GM12891 (cell line): Measurements from ENCODE around the gene RNASE2.

ENCODE experiments used
- DNase-seq: peaks from one replicate; pipeline ENCODE4 v3.0.0; 2011; ENCODE audit warnings: low spot score; ENCODE audit not compliant: insufficient read length
- FAIRE-seq: peaks from 2 replicates; lab custom pipeline; 2011; peaks lifted over from hg19 to GRCh38; lab: Jason Lieb, UNC
- PAX5 ChIP-seq: IDR thresholded peaks from 2 replicates; pipeline ENCODE4 v1.6.1; 2011; ENCODE audit warnings: low read length, moderate library complexity, mild to moderate bottlenecking; ENCODE audit not compliant: insufficient read depth, severe bottlenecking
- POLR2A ChIP-seq: IDR thresholded peaks from 2 replicates; pipeline ENCODE4 v1.6.1; 2011; ENCODE audit warnings: low read depth, low read length, control low read depth
- POLR2AphosphoS5 ChIP-seq: IDR thresholded peaks from 2 replicates; pipeline ENCODE4 v1.6.1; 2011; ENCODE audit warnings: low read depth, low read length, control low read depth
- POU2F2 ChIP-seq: IDR thresholded peaks from 2 replicates; pipeline ENCODE4 v1.6.1; 2011; ENCODE audit warnings: low read depth, mild to moderate bottlenecking, control low read depth, low read length, moderate library complexity
- SPI1 ChIP-seq: IDR thresholded peaks from 2 replicates; pipeline ENCODE4 v1.6.1; 2011; ENCODE audit warnings: low read depth, low read length, control low read depth
- TAF1 ChIP-seq: IDR thresholded peaks from 2 replicates; pipeline ENCODE4 v1.6.1; 2011; ENCODE audit warnings: low read depth, low read length, control low read depth

RNASE2 gene

GRCh38 chr14:20998674-20999366, 43.5 kb downstream of the RNASE2 start, which contains the start of gene SLC39A2:
Gene SLC39A2 (plus strand): TSS chr14:20999293. CDS start chr14:20999447, 154 bp downstream.
- no peak for FAIRE-seq
- no peak for DNase-seq
- no peak for TF ChIP-seq PAX5
- TF ChIP-seq POLR2A, result no peak
- TF ChIP-seq TAF1, result no peak
- no peak for TF ChIP-seq SPI1

GRCh38 chr14:20999591-20999990, 44.3 kb downstream of the RNASE2 start:
- no peak for DNase-seq
- no peak for FAIRE-seq
- no peak for TF ChIP-seq POLR2A
- no peak for TF ChIP-seq POU2F2
- no peak for TF ChIP-seq POLR2AphosphoS5
- no peak for TF ChIP-seq TAF1
- TF ChIP-seq SPI1, result no peak
- TF ChIP-seq PAX5, result no peak

DNA sequence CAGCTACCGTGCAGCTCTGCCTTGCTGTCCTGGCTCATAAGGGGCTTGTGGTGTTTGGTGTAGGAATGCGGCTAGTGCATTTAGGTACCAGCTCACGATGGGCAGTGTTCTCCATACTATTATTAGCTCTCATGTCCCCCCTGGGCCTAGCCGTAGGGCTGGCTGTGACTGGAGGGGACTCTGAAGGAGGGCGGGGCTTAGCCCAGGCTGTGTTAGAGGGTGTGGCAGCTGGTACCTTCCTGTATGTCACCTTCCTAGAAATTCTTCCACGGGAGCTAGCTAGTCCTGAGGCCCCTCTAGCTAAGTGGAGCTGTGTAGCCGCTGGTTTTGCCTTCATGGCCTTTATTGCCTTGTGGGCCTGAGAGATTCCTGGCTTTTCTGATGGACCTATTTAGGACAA, 45.9 kb downstream of the RNASE2 start:
- DNase-seq, result no peak
- TF ChIP-seq POU2F2 (no peak), POLR2AphosphoS5 (no peak), TAF1 (no peak), PAX5 (no peak), SPI1 (no peak), POLR2A (no peak)
- no peak for FAIRE-seq

DNA sequence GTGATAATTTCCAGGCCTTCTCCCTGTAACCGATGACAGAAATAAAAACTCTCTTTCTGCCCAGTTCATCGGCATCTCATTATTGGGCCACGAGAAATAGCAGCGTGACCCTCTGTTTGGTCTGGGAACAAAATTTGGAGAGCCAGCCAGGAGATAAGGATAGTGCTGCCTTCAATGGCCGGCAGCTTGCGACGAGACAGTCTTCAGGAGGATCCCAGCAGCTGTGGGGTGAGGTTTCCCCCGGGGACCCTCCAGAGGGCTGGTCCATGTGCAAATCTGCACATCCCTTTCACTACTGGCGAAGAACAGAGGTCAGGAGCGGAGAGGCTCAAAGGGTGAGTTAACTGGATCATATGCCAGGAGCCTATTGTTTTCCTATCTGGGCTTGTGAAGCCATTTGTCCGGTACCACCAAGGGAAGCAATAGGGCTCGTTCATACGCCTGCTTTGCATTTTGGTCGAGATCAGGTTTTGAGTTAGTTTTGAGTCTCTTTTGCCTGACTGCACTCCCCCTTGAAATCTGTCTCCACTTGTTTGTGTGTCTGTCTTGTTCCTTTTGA, 48.6 kb downstream of the RNASE2 start:
- DNase-seq, result no peak
- TF ChIP-seq PAX5 (no peak), SPI1 (no peak)
- no peak for FAIRE-seq
